ENCODE results near the gene SP100. TPM values are rescaled to one million over a fixed set of nuclear protein-coding genes. Genes with fewer than 3 reads are reported as not detected.

The SP100 gene
- total and polyA plus RNA-seq, 9 donors = 13.9 to 23.6 (median 18.0) TPM

DNA sequence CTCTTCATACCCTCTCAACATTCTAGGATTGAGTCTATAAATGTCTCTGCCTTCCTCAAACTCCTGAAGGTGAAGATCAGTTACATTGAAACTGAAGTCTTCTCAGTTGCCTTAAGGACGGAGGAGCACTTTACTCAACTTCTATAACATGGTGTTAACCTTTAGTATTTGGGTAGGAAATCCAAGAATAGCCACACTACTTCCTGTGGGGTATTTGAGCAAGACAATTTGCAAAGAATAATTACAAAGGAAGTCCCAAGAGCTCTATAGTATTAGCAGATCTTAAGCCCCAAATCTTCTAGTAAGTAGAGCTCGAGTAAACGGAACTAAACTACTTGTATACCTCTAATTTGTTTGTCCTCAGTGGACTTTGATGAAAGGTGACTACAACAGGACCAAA lies 80.9 kb downstream of the SP100 start:
- H3K27ac ChIP-seq (ENCODE audit: low read length) = no peak overlapping the region

DNA sequence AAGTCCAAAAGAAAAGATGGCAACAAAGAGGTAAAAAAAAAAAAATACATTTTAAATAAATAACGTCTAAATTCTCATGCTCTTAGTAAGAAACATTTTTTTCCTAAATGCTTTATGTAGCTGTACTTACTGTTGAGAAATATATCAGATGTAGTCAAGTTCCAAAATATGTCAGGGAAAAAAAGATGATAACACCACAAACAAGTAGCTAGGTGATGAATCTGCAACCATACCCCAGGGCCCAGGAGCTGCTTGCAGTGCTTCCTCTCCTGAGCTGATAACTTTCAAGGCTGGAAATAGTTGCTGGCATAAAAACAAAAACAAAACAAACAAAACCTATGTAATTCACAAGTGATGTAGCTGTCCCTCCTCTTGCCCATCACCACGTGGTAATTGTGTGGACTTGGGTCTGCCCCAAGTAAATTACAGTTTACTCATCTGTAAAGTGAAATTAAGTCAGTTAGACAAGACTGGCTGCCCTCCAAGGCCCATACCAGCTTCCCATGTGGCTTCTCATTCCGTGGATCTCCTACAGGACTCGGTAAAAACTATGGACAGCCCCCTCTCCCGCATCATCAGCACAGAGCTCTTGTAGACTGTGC lies 82.6 kb downstream of the SP100 start:
- H3K36me3 ChIP-seq (ENCODE audit: control insufficient read depth, insufficient read depth, low read length) = peaks cover 11% of the 10 kb centered on the region
- WGBS (ENCODE audit: insufficient coverage) = 62% methylated on average over 3 of the region's 5 CpGs
- no peaks in the 10 kb centered on the region for H3K9me3 ChIP-seq (replicated peaks; ENCODE audit: control insufficient read depth, low read depth, low read length)
- DNase-seq = no peak
- H3K4me1 ChIP-seq (ENCODE audit: control insufficient read depth, insufficient read depth, low read length) = no peaks in the 10 kb centered on the region
- no peak overlapping the region for H3K4me3 ChIP-seq (ENCODE audit: low read length)
- H3K27me3 ChIP-seq (ENCODE audit: control insufficient read depth, insufficient read depth, low read length) = no peaks in the 10 kb centered on the region
- no peak overlapping the region for H3K27ac ChIP-seq (ENCODE audit: low read length)

More for the DNA sequence above, 80.9 kb downstream of the SP100 start:
- no peak overlapping the region for H3K4me3 ChIP-seq (ENCODE audit: low read length)
- H3K27me3 ChIP-seq (ENCODE audit: control insufficient read depth, insufficient read depth, low read length) = no peaks in the 10 kb centered on the region
- H3K4me1 ChIP-seq (ENCODE audit: control insufficient read depth, insufficient read depth, low read length) = no peaks in the 10 kb centered on the region
- no peaks in the 10 kb centered on the region for H3K9me3 ChIP-seq (replicated peaks; ENCODE audit: control insufficient read depth, low read depth, low read length)
- no peak for DNase-seq
- WGBS (ENCODE audit: insufficient coverage) = no CpG with 5 or more reads among the region's 3 CpGs
- peaks cover 11% of the 10 kb centered on the region for H3K36me3 ChIP-seq (ENCODE audit: control insufficient read depth, insufficient read depth, low read length)

DNA sequence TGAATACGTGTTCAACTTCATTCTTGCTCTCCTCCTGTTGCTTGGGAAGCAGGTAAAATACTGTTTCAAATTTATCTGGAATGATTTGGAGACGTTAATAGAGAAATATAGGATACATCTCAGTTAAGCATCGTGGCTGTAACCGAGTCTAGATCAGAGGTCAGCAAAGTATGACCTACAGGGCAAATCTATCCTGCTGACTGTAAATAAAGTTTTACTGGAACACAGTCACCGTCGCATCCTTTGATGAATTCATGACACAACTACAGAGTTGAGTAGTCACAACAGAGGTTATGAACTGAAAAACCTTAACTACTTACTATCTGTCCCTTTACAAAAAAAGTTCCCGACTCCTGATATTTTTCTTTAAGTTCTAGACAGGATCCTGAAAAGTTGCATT lies 86.6 kb downstream of the SP100 start:
- no peak for DNase-seq
- 81% methylated on average over 3 of the region's 7 CpGs for WGBS (ENCODE audit: insufficient coverage)
- H3K4me3 ChIP-seq (ENCODE audit: low read length) = no peak overlapping the region
- no peaks in the 10 kb centered on the region for H3K27me3 ChIP-seq (ENCODE audit: control insufficient read depth, insufficient read depth, low read length)
- H3K9me3 ChIP-seq (replicated peaks; ENCODE audit: control insufficient read depth, low read depth, low read length) = no peaks in the 10 kb centered on the region
- peaks cover 4% of the 10 kb centered on the region for H3K36me3 ChIP-seq (ENCODE audit: control insufficient read depth, insufficient read depth, low read length)
- no peaks in the 10 kb centered on the region for H3K4me1 ChIP-seq (ENCODE audit: control insufficient read depth, insufficient read depth, low read length)
- no peak overlapping the region for H3K27ac ChIP-seq (ENCODE audit: low read length)

DNA sequence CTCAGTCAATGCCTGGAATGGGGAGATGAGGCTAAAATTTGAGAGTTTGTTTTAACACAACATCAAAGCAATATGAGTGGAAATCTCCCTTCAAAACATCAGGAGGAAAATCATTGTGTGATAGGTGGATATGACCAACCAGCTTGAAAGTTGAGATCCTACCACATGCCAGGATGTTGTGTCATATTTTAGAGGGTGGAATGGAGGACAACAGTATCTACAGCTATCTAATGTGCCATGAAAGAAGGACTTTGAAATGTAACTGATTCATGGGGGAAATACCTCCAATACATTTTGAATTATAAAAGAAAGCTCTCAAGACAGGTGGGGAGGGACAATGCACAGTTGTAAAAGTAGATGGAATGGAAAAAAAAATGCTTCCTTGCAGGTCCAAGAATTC lies 87.8 kb downstream of the SP100 start:
- no peaks in the 10 kb centered on the region for H3K27me3 ChIP-seq (ENCODE audit: control insufficient read depth, insufficient read depth, low read length)
- H3K9me3 ChIP-seq (replicated peaks; ENCODE audit: control insufficient read depth, low read depth, low read length) = no peaks in the 10 kb centered on the region
- no peak for DNase-seq
- no peak overlapping the region for H3K4me3 ChIP-seq (ENCODE audit: low read length)
- H3K4me1 ChIP-seq (ENCODE audit: control insufficient read depth, insufficient read depth, low read length) = no peaks in the 10 kb centered on the region
- no peak overlapping the region for H3K27ac ChIP-seq (ENCODE audit: low read length)
- H3K36me3 ChIP-seq (ENCODE audit: control insufficient read depth, insufficient read depth, low read length) = peaks cover 4% of the 10 kb centered on the region

DNA sequence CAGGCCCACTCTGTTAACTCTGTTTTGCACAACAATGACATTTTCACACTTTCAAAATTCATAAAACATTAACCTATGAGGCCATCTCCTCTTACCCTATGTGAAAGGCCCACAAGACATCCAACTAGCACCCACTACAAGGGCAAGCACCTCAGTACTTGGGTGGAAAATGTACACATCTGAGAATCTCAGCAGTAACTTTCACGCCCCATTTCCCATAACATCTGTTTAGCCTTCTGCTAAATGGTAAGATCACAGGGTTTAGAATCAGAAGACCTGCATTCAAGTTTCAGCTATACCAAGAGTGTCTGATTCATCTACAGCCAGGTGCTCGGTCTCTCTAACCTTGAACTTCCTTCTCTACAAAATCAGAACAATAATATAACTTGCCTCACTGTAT lies 89.2 kb downstream of the SP100 start:
- H3K9me3 ChIP-seq (replicated peaks; ENCODE audit: control insufficient read depth, low read depth, low read length) = no peaks in the 10 kb centered on the region
- no peaks in the 10 kb centered on the region for H3K4me1 ChIP-seq (ENCODE audit: control insufficient read depth, insufficient read depth, low read length)
- 100% methylated on average over 1 of the region's 2 CpGs for WGBS (ENCODE audit: insufficient coverage)
- DNase-seq = no peak
- H3K27me3 ChIP-seq (ENCODE audit: control insufficient read depth, insufficient read depth, low read length) = no peaks in the 10 kb centered on the region
- H3K36me3 ChIP-seq (ENCODE audit: control insufficient read depth, insufficient read depth, low read length) = peaks cover 12% of the 10 kb centered on the region
- H3K27ac ChIP-seq (ENCODE audit: low read length) = no peak overlapping the region
- H3K4me3 ChIP-seq (ENCODE audit: low read length) = no peak overlapping the region

DNA sequence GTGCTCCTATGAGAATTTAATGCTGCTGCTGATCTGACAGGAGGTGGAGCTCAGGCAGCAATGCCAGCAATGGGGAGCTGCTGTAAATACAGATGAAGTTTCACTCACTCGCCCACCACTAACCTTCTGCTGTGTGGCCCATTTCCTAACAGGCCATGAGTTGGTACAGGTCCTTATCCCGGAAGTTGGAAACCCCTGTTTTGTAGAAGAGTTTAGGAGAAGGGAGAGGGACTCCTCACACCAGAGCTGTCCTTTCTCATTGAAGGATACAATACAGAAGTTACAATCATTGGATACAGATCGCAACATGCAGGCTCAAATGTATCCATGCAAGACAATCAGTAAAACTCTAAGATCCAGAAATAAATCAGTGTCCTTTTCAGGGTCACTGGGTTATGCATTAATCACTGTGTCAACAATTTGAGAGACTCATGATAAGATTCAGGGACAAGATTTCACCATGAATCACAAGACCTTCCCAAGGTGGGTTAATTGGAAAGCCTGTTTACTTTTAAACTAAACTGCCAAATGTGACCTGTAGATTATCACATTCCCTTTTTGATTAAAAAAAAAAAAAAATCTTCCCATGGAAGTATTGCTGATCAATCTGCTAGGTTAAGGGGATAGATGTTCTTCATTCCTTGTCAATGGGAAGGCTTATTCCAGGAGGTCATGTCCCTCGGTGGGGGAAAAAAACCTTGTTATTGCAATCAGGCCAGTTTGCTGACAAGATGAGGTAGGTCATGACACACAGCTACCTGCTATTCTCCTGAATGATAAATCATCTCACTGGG lies 97.2 kb downstream of the SP100 start:
- 67% methylated on average over 1 of the region's 4 CpGs for WGBS (ENCODE audit: insufficient coverage)

DNA sequence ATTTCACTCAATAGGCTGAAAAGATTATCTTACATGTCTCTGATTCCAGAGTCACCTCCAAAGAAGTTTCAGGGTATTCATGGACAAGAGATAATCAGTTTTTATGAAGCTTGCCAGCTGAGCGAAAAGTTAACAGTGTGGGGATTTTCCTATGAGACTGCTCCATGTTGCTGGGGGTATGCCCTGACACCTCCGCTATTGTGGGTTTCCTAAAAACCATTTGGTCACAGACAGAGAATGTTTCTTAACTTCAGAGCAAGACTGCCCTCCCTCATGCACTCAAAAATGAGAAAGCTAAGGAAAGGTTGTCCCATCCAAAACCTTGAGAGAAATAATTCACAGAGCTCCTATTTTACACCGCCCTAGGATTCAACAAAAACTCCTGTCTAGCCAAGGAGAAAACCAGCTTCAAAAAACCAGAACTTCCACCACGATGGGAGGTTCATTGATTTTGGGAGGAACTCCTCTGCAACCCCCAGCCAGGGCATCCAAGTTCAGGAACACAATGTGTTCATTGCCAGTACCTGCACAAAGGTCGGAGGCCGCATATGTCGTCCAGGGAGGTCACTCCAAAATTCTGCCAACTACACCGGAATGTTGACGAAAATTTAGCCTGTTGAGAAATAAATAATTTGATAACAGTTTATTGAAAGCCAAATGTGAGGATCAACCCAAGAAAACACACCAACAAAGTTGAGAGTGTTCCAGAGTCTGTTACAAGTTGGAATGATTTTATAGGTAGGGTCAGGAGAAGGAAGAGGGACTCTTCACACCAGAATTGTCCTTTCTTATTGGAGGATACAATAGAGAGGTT lies 104.3 kb downstream of the SP100 start:
- DNase-seq = no peak
- no peak overlapping the region for H3K4me3 ChIP-seq (ENCODE audit: low read length)
- H3K36me3 ChIP-seq (ENCODE audit: control insufficient read depth, insufficient read depth, low read length) = no peaks in the 10 kb centered on the region
- no peak overlapping the region for H3K27ac ChIP-seq (ENCODE audit: low read length)
- peaks cover 14% of the 10 kb centered on the region for H3K9me3 ChIP-seq (replicated peaks; ENCODE audit: control insufficient read depth, low read depth, low read length)
- WGBS (ENCODE audit: insufficient coverage) = 83% methylated on average over 1 of the region's 9 CpGs
- H3K27me3 ChIP-seq (ENCODE audit: control insufficient read depth, insufficient read depth, low read length) = no peaks in the 10 kb centered on the region
- no peaks in the 10 kb centered on the region for H3K4me1 ChIP-seq (ENCODE audit: control insufficient read depth, insufficient read depth, low read length)

More for the DNA sequence above, 97.2 kb downstream of the SP100 start:
- H3K27me3 ChIP-seq (ENCODE audit: control insufficient read depth, insufficient read depth, low read length) = no peaks in the 10 kb centered on the region
- H3K36me3 ChIP-seq (ENCODE audit: control insufficient read depth, insufficient read depth, low read length) = peaks cover 11% of the 10 kb centered on the region
- no peaks in the 10 kb centered on the region for H3K9me3 ChIP-seq (replicated peaks; ENCODE audit: control insufficient read depth, low read depth, low read length)
- H3K4me1 ChIP-seq (ENCODE audit: control insufficient read depth, insufficient read depth, low read length) = no peaks in the 10 kb centered on the region
- H3K27ac ChIP-seq (ENCODE audit: low read length) = no peak overlapping the region
- no peak for DNase-seq
- H3K4me3 ChIP-seq (ENCODE audit: low read length) = no peak overlapping the region

DNA sequence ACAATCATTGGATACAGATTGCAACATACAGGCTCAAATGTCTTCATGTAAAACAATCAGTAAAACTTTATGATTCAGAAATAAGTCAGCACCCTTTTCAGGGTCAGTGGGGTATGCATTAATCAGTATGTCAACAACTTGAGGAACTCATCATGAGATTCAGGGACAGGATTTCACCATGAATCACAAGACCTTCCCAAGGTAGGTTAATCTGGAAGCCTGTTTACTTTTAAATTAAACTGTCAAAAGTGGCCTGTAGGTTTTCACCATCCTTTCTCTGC lies 104.8 kb downstream of the SP100 start:
- H3K9me3 ChIP-seq (replicated peaks; ENCODE audit: control insufficient read depth, low read depth, low read length) = peaks cover 19% of the 10 kb centered on the region
- H3K4me3 ChIP-seq (ENCODE audit: low read length) = no peak overlapping the region
- no peak overlapping the region for H3K27ac ChIP-seq (ENCODE audit: low read length)
- H3K36me3 ChIP-seq (ENCODE audit: control insufficient read depth, insufficient read depth, low read length) = no peaks in the 10 kb centered on the region
- no peaks in the 10 kb centered on the region for H3K27me3 ChIP-seq (ENCODE audit: control insufficient read depth, insufficient read depth, low read length)
- no peak for DNase-seq
- no peaks in the 10 kb centered on the region for H3K4me1 ChIP-seq (ENCODE audit: control insufficient read depth, insufficient read depth, low read length)

DNA sequence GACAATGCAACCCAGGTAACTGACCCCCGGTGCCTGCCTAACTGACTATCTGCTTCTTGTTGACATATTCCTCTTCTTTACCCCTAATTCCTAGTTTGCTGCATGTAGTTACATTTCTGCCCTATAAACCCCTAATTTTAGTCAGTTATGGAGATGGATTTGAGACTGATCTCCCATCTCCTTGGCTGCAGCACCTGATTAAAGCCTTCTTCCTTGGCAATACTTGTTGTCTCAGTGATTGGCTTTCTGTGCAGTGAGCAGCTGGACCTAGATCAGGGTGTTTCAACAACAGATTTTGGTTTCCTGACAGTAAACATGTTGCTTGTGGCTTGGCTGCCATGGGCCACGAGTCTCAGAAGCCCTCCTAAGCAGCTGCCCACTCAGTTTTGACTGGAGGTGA lies 105.4 kb downstream of the SP100 start:
- no peak for DNase-seq
- no peak overlapping the region for H3K4me3 ChIP-seq (ENCODE audit: low read length)
- H3K4me1 ChIP-seq (ENCODE audit: control insufficient read depth, insufficient read depth, low read length) = no peaks in the 10 kb centered on the region
- no peaks in the 10 kb centered on the region for H3K27me3 ChIP-seq (ENCODE audit: control insufficient read depth, insufficient read depth, low read length)
- H3K36me3 ChIP-seq (ENCODE audit: control insufficient read depth, insufficient read depth, low read length) = no peaks in the 10 kb centered on the region
- WGBS (ENCODE audit: insufficient coverage) = no CpG with 5 or more reads among the region's 2 CpGs
- H3K9me3 ChIP-seq (replicated peaks; ENCODE audit: control insufficient read depth, low read depth, low read length) = peaks cover 24% of the 10 kb centered on the region
- H3K27ac ChIP-seq (ENCODE audit: low read length) = no peak overlapping the region

DNA sequence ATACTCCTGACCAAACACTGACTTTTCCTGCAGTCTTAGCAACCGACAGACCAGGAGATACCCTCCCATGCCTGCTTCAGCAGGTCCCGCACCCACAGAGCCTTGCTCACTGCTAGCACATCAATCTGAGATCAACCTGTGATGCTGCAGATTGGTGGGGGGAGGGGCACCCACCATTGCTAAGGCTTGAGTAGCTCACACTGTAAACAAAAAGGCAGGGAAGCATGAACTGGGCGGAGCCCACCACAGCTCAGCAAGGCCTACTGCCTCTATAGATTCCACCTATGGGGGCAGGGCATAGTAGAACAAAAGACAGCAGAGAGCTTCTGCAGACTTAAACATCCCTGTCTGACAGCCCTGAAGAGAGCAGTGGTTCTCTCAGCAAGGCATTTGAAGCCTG lies 109.7 kb downstream of the SP100 start:
- Histone ChIP-seq H3K9me3 (replicated peaks; ENCODE audit: control insufficient read depth, low read depth, low read length) (peaks cover 26% of the 10 kb centered on the region), H3K4me1 (ENCODE audit: control insufficient read depth, insufficient read depth, low read length) (no peaks in the 10 kb centered on the region), H3K4me3 (ENCODE audit: low read length) (no peak overlapping the region), H3K27ac (ENCODE audit: low read length) (no peak overlapping the region), H3K27me3 (ENCODE audit: control insufficient read depth, insufficient read depth, low read length) (no peaks in the 10 kb centered on the region), H3K36me3 (ENCODE audit: control insufficient read depth, insufficient read depth, low read length) (no peaks in the 10 kb centered on the region)
- WGBS (ENCODE audit: insufficient coverage) = 100% methylated on average over 2 of the region's 3 CpGs
- DNase-seq = no peak
